Measurements from ENCODE around the gene IL33. TPM values are rescaled to one million over a fixed set of nuclear protein-coding genes. Genes with fewer than 3 reads are reported as not detected.

The IL33 gene
- total and polyA plus RNA-seq, 8 donors: 42.9 to 151 (median 120) TPM

DNA sequence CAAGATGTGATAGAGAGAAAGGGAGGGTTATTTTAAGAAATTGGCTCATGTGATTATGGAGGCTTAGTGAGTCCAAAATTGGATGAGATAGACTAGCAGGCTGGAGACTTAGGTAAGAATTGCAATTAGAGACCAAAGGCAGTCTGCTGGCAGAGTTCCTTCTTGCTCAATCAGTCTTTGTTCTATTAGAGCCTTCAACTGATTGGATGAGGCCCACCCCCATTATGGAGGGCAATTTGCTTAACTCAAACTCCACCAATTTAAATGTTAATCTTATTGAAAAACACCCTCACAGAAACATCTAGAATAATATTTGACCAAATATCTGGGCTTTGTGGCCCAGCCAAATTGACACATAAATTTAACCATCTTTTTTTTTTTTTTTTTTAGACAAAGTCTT, 88.6 kb downstream of the IL33 start:
- TF ChIP-seq, protein P1, sequence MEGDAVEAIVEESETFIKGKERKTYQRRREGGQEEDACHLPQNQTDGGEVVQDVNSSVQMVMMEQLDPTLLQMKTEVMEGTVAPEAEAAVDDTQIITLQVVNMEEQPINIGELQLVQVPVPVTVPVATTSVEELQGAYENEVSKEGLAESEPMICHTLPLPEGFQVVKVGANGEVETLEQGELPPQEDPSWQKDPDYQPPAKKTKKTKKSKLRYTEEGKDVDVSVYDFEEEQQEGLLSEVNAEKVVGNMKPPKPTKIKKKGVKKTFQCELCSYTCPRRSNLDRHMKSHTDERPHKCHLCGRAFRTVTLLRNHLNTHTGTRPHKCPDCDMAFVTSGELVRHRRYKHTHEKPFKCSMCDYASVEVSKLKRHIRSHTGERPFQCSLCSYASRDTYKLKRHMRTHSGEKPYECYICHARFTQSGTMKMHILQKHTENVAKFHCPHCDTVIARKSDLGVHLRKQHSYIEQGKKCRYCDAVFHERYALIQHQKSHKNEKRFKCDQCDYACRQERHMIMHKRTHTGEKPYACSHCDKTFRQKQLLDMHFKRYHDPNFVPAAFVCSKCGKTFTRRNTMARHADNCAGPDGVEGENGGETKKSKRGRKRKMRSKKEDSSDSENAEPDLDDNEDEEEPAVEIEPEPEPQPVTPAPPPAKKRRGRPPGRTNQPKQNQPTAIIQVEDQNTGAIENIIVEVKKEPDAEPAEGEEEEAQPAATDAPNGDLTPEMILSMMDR (IDR thresholded peaks at IDR 0.05): no peak
- intact Hi-C loops (cut with DNase I): loop anchor here in 1 of 2 donors (10.0 kb wide), 1 partner anchor 249 kb away; no protein-coding TSS in a partner anchor

DNA sequence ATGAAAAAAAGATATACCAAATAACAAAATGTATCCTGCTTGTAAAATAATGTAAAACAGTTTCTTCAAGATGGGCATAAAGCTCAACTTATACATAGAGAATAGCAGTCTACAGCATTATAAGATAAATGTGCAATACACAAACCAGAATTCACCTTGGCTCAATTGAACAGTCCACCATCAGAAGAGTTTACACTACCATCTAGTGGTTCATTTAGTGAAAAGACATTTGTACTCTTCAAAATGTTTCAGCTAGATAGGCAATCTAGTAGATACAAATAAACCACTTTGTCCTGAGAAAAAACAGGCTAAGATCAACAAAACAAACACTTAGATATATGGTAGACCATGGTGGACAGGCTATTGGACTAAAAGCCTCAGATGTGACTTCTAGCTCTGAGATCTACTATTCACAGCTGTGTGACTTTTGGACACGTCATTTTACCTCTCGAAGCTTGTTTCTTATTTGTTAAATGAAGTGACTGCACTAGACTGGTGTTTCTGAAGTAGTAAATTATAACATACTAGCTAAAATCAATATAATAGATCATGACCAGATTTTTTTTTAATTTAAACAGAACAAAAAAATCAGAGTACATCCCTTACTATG, 90.5 kb downstream of the IL33 start:
- intact Hi-C loops (cut with DNase I): loop anchor here in 1 of 2 donors (5.0 to 10.0 kb wide), 2 partner anchors 109 to 251 kb away; no protein-coding TSS in a partner anchor
- DNase-seq: peak in 2 of 4 donors; percentile 11 to 33

More for the DNA sequence above, 88.6 kb downstream of the IL33 start:
- Histone ChIP-seq H3K9me3 (no peaks in the 10 kb centered on the region), H3K36me3 (no peaks in the 10 kb centered on the region), H3K4me1 (no peaks in the 10 kb centered on the region), H3K27ac (no peak overlapping the region), H3K4me3 (no peak overlapping the region), H3K27me3 (no peaks in the 10 kb centered on the region)
- no peak for DNase-seq
- no peak for ATAC-seq

More for the DNA sequence above, 90.5 kb downstream of the IL33 start:
- TF ChIP-seq, protein P1 (IDR thresholded peaks at IDR 0.05): peak; percentile 28 to 53
- Histone ChIP-seq H3K4me3 (no peak overlapping the region), H3K27ac (no peak overlapping the region), H3K27me3 (no peaks in the 10 kb centered on the region), H3K4me1 (no peaks in the 10 kb centered on the region), H3K9me3 (no peaks in the 10 kb centered on the region), H3K36me3 (no peaks in the 10 kb centered on the region)
- ATAC-seq: peak; percentile 91

Other genes starting within 250 kb of the IL33 start
- 10 to 100 TPM; 16.8 to 21.6 TPM for gene RANBP6, start 200.2 kb upstream of the IL33 start, total RNA-seq
- 10 to 100 TPM; 23.9 to 26.7 (median 25.2) TPM for gene RANBP6, start 200.2 kb upstream of the IL33 start, polyA plus RNA-seq (ENCODE audit: insufficient read length in 6 of 6)
- gene TPD52L3, start 112.6 kb downstream of the IL33 start, total RNA-seq: not detected
- gene TPD52L3, start 112.6 kb downstream of the IL33 start, polyA plus RNA-seq (ENCODE audit: insufficient read length in 6 of 6): not detected
- gene UHRF2, start 197.4 kb downstream of the IL33 start, total RNA-seq: 10 to 100 TPM; 32.7 to 34.1 TPM
- 10 to 100 TPM; 66.2 to 86.9 (median 69.2) TPM for gene UHRF2, start 197.4 kb downstream of the IL33 start, polyA plus RNA-seq (ENCODE audit: insufficient read length in 6 of 6)

All from left lung (tissue), 10 donors.